Measurements from ENCODE around the gene LRRFIP1. TPM values are rescaled to one million over a fixed set of nuclear protein-coding genes. Genes with fewer than 3 reads are reported as not detected.
A peak's percentile ranks its signal among the peaks of the same experiment; 100 is the strongest.

Gene LRRFIP1
- total RNA-seq, 4 donors from 2014 or later = 51.5 to 95.4 (median 65.6) TPM

- peak overlapping the region in 3 of 4 donors; percentile 94 to 97 (median 97) for H3K27ac ChIP-seq
- no peaks in the 10 kb centered on the region for H3K27me3 ChIP-seq
- TF ChIP-seq EP300 (IDR thresholded peaks at IDR 0.05) = no peak
- TF ChIP-seq, protein P1, sequence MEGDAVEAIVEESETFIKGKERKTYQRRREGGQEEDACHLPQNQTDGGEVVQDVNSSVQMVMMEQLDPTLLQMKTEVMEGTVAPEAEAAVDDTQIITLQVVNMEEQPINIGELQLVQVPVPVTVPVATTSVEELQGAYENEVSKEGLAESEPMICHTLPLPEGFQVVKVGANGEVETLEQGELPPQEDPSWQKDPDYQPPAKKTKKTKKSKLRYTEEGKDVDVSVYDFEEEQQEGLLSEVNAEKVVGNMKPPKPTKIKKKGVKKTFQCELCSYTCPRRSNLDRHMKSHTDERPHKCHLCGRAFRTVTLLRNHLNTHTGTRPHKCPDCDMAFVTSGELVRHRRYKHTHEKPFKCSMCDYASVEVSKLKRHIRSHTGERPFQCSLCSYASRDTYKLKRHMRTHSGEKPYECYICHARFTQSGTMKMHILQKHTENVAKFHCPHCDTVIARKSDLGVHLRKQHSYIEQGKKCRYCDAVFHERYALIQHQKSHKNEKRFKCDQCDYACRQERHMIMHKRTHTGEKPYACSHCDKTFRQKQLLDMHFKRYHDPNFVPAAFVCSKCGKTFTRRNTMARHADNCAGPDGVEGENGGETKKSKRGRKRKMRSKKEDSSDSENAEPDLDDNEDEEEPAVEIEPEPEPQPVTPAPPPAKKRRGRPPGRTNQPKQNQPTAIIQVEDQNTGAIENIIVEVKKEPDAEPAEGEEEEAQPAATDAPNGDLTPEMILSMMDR (IDR thresholded peaks at IDR 0.05) = no peak
- no peak for TF ChIP-seq POLR2A (IDR thresholded peaks at IDR 0.05)
- 42 to 50% methylated on average over 6 of the region's 6 CpGs for WGBS, 2 donors
- peak overlapping the region; percentile 85 to 95 (median 91) for H3K4me3 ChIP-seq
- H3K4me1 ChIP-seq = peaks cover 0 to 77% (median 50%) of the 10 kb centered on the region in 4 donors
- H3K36me3 ChIP-seq = no peaks in the 10 kb centered on the region
- DNase-seq (ENCODE audit: low spot score in 2 of 2) = no peak
- no peaks in the 10 kb centered on the region for H3K9me3 ChIP-seq
Measured at GRCh38 chr2:237693291-237693994, 66.1 kb downstream of the LRRFIP1 start.

- Histone ChIP-seq H3K27ac (peak overlapping the region in 3 of 4 donors; percentile 94 to 97 (median 97)), H3K36me3 (no peaks in the 10 kb centered on the region), H3K4me3 (peak overlapping the region in 3 of 4 donors; percentile 85 to 95 (median 91)), H3K4me1 (peaks cover 0 to 69% (median 43%) of the 10 kb centered on the region in 4 donors), H3K9me3 (no peaks in the 10 kb centered on the region), H3K27me3 (no peaks in the 10 kb centered on the region)
- 78 to 79% methylated on average over 15 of the region's 15 CpGs for WGBS, 2 donors
- TF ChIP-seq, protein P1 (IDR thresholded peaks at IDR 0.05) = no peak
- TF ChIP-seq POLR2A (IDR thresholded peaks at IDR 0.05) = no peak
- TF ChIP-seq EP300 (IDR thresholded peaks at IDR 0.05) = no peak
- DNase-seq (ENCODE audit: low spot score in 2 of 2) = no peak
Measured at GRCh38 chr2:237694415-237695194, 67.2 kb downstream of the LRRFIP1 start.

GRCh38 chr2:237695201-237695780, 67.9 kb downstream of the LRRFIP1 start:
- DNase-seq (ENCODE audit: low spot score in 2 of 2) = no peak
- TF ChIP-seq POLR2A (IDR thresholded peaks at IDR 0.05) (no peak), EP300 (IDR thresholded peaks at IDR 0.05) (peak in 1 of 2 donors; percentile 35)
- Histone ChIP-seq H3K27ac (peak overlapping the region in 3 of 4 donors; percentile 94 to 97 (median 97)), H3K4me1 (peaks cover 0 to 69% (median 46%) of the 10 kb centered on the region in 4 donors), H3K27me3 (no peaks in the 10 kb centered on the region), H3K4me3 (peak overlapping the region in 2 of 4 donors; percentile 85 to 91), H3K9me3 (no peaks in the 10 kb centered on the region), H3K36me3 (no peaks in the 10 kb centered on the region)
- 44% methylated on average over 7 of the region's 7 CpGs for WGBS, 2 donors

- H3K9me3 ChIP-seq = no peaks in the 10 kb centered on the region
- peak overlapping the region in 3 of 4 donors; percentile 28 to 97 (median 97) for H3K27ac ChIP-seq
- no peaks in the 10 kb centered on the region for H3K36me3 ChIP-seq
- no peak for DNase-seq (ENCODE audit: low spot score in 2 of 2)
- WGBS, 2 donors = 66 to 81% methylated on average over 5 of the region's 5 CpGs
- no peaks in the 10 kb centered on the region for H3K27me3 ChIP-seq
- H3K4me1 ChIP-seq = peaks cover 0 to 70% (median 55%) of the 10 kb centered on the region in 4 donors
- TF ChIP-seq POLR2A (IDR thresholded peaks at IDR 0.05) = no peak
- no peak for TF ChIP-seq EP300 (IDR thresholded peaks at IDR 0.05)
- TF ChIP-seq, protein P1 (IDR thresholded peaks at IDR 0.05) = no peak
- H3K4me3 ChIP-seq = no peak overlapping the region
Measured at GRCh38 chr2:237696461-237696860, 69.1 kb downstream of the LRRFIP1 start.

GRCh38 chr2:237697586-237698357, 70.4 kb downstream of the LRRFIP1 start:
- no peak overlapping the region for H3K4me3 ChIP-seq
- H3K27ac ChIP-seq = peak overlapping the region in 3 of 4 donors; percentile 21 to 97 (median 66)
- DNase-seq (ENCODE audit: low spot score in 2 of 2) = no peak
- no peaks in the 10 kb centered on the region for H3K9me3 ChIP-seq
- H3K36me3 ChIP-seq = no peaks in the 10 kb centered on the region
- TF ChIP-seq EP300 (IDR thresholded peaks at IDR 0.05) = no peak
- peaks cover 0 to 83% (median 67%) of the 10 kb centered on the region in 4 donors for H3K4me1 ChIP-seq
- WGBS, 2 donors = 61 to 65% methylated on average over 13 of the region's 13 CpGs
- no peaks in the 10 kb centered on the region for H3K27me3 ChIP-seq
